GM18511 (cell line): ENCODE data around the gene NAPA.
"Not testable (repeated sequence)": the region's sequence is repeated elsewhere in the genome, so short reads cannot be mapped to it uniquely, and the experiment has no call there.

Source experiments
- ATAC-seq: cut with Tn5 transposase; IDR thresholded peaks from one replicate; pipeline ENCODE4 v1.9.1; 2021; ENCODE audit warnings: mild to moderate bottlenecking, moderate library complexity; ENCODE audit not compliant: unreplicated experiment

Gene NAPA

GRCh38 chr19:47487551-47488515 lies 27.0 kb downstream of the NAPA start:
- ATAC-seq = no peak

- no peak for ATAC-seq
Measured at GRCh38 chr19:47486900-47487299, 28.0 kb downstream of the NAPA start.

- not testable (repeated sequence) for ATAC-seq
Measured at GRCh38 chr19:47486220-47486619, 28.6 kb downstream of the NAPA start.

- ATAC-seq = no peak
Measured at GRCh38 chr19:47485210-47485609, 29.7 kb downstream of the NAPA start.

GRCh38 chr19:47483800-47484690 lies 30.8 kb downstream of the NAPA start, which contains the start of gene KPTN:
KPTN (minus strand) TSS chr19:47484219; CDS start chr19:47484160, 59 bp downstream.
- ATAC-seq = peak; percentile 76

- ATAC-seq = no peak
Measured at GRCh38 chr19:47483200-47483599, 31.7 kb downstream of the NAPA start.

GRCh38 chr19:47481460-47482052 lies 33.3 kb downstream of the NAPA start:
- ATAC-seq = no peak

- no peak for ATAC-seq
Measured at GRCh38 chr19:47480658-47481057, 34.2 kb downstream of the NAPA start.

- ATAC-seq = no peak
Measured at GRCh38 chr19:47479701-47480503, 35.0 kb downstream of the NAPA start.

- ATAC-seq = no peak
Measured at GRCh38 chr19:47476438-47476972, 38.4 kb downstream of the NAPA start.

GRCh38 chr19:47475465-47475864 lies 39.4 kb downstream of the NAPA start:
- ATAC-seq = no peak

- ATAC-seq = no peak
Measured at GRCh38 chr19:47473336-47473735, 41.5 kb downstream of the NAPA start.

GRCh38 chr19:47471733-47472457 lies 43.0 kb downstream of the NAPA start, which contains the start of gene SLC8A2:
SLC8A2 (minus strand) TSS chr19:47471893; CDS start chr19:47466403, 5,490 bp downstream.
- ATAC-seq = no peak

- no peak for ATAC-seq
Measured at GRCh38 chr19:47471381-47471732, 43.5 kb downstream of the NAPA start.

GRCh38 chr19:47470447-47471195 lies 44.2 kb downstream of the NAPA start:
- ATAC-seq = no peak

- ATAC-seq = no peak
Measured at GRCh38 chr19:47469719-47470118, 45.1 kb downstream of the NAPA start.

GRCh38 chr19:47469363-47469700 lies 45.5 kb downstream of the NAPA start:
- no peak for ATAC-seq

GRCh38 chr19:47467914-47468313 lies 46.9 kb downstream of the NAPA start:
- no peak for ATAC-seq

GRCh38 chr19:47465957-47466356 lies 48.9 kb downstream of the NAPA start:
- ATAC-seq = no peak
